MM.1S (cell line): ENCODE results near the gene PEX14.

Experiments used
- CTCF ChIP-seq: fragments of 300-600 bp; sonication (generic); IDR thresholded peaks from 2 replicates; pipeline ENCODE4 v1.5.1; 2016; ENCODE audit warnings: antibody characterized with exemption, low read length, mixed read lengths
- EZH2phosphoT487 ChIP-seq: fragments of 300-600 bp; sonication (generic); IDR thresholded peaks from 2 replicates; pipeline ENCODE4 v1.6.1; 2018; ENCODE audit warnings: antibody characterized with exemption, low read length

GRCh38 chr1:10578070-10578469, 103.3 kb downstream of the PEX14 start:
- no peak for TF ChIP-seq EZH2phosphoT487
- TF ChIP-seq CTCF: no peak
